Coronary artery (tissue), 2 donors: ENCODE data around the gene CDYL.
A peak's percentile ranks its signal among the peaks of the same experiment; 100 is the strongest.

Experiments
- DNase-seq: peaks from one replicate; pipeline ENCODE4 v3.0.0-alpha.2; 2017; ENCODE audit warnings: low spot score
- H3K27ac ChIP-seq, 2 donors: fragments of 200-600 bp; sonication (generic); one replicate each; pipeline ENCODE4 v1.5.1; 2016 to 2019
- H3K4me3 ChIP-seq: fragments of 200-600 bp; sonication (generic); 2 replicates; pipeline ENCODE4 v1.5.1; 2016; ENCODE audit warnings: mild to moderate bottlenecking, moderate library complexity
- CTCF ChIP-seq: fragments of 200-600 bp; sonication (generic); IDR thresholded peaks from one replicate; pipeline ENCODE4 v1.5.1; 2019; ENCODE audit warnings: antibody characterized with exemption

The CDYL gene

GRCh38 chr6:4777394-4777935 is 1.3 kb downstream of the CDYL start:
- peak overlapping the region; percentile 98 for H3K4me3 ChIP-seq

GRCh38 chr6:4778086-4778485 is 1.9 kb downstream of the CDYL start:
- Histone ChIP-seq H3K27ac (no peak overlapping the region), H3K4me3 (peak overlapping the region; percentile 98)
- TF ChIP-seq CTCF = no peak
- no peak for DNase-seq

More at GRCh38 chr6:4777394-4777935, 1.3 kb downstream of the CDYL start:
- no peak for DNase-seq
- H3K27ac ChIP-seq = no peak overlapping the region
- TF ChIP-seq CTCF = no peak

GRCh38 chr6:4780360-4780812 is 4.2 kb downstream of the CDYL start:
- TF ChIP-seq CTCF = no peak
- no peak for DNase-seq
- Histone ChIP-seq H3K4me3 (no peak overlapping the region), H3K27ac (no peak overlapping the region)

- H3K4me3 ChIP-seq = no peak overlapping the region
- no peak for DNase-seq
- no peak overlapping the region for H3K27ac ChIP-seq
- no peak for TF ChIP-seq CTCF
These were observed 5.2 kb downstream of the CDYL start for GRCh38 chr6:4781426-4781825.

- TF ChIP-seq CTCF = no peak
- H3K4me3 ChIP-seq = no peak overlapping the region
- no peak for DNase-seq
- no peak overlapping the region for H3K27ac ChIP-seq
These were observed 5.9 kb downstream of the CDYL start for GRCh38 chr6:4781967-4782575.

GRCh38 chr6:4786996-4787395 is 10.8 kb downstream of the CDYL start:
- no peak for TF ChIP-seq CTCF
- Histone ChIP-seq H3K27ac (no peak overlapping the region), H3K4me3 (no peak overlapping the region)
- no peak for DNase-seq

- TF ChIP-seq CTCF = no peak
- DNase-seq = no peak
- no peak overlapping the region for H3K4me3 ChIP-seq
- H3K27ac ChIP-seq = no peak overlapping the region
These were observed 12.3 kb downstream of the CDYL start for GRCh38 chr6:4788482-4788881.
